ENCODE data around the gene RTL9. TPM values are rescaled to one million over a fixed set of nuclear protein-coding genes. Genes with fewer than 3 reads are reported as not detected.

The RTL9 gene
- total and polyA plus RNA-seq, 2 of the 13 experiments (the other 11 are each of a cell fraction or from before 2014, with no cell fraction given), result 0.01 to 0.02 TPM

DNA sequence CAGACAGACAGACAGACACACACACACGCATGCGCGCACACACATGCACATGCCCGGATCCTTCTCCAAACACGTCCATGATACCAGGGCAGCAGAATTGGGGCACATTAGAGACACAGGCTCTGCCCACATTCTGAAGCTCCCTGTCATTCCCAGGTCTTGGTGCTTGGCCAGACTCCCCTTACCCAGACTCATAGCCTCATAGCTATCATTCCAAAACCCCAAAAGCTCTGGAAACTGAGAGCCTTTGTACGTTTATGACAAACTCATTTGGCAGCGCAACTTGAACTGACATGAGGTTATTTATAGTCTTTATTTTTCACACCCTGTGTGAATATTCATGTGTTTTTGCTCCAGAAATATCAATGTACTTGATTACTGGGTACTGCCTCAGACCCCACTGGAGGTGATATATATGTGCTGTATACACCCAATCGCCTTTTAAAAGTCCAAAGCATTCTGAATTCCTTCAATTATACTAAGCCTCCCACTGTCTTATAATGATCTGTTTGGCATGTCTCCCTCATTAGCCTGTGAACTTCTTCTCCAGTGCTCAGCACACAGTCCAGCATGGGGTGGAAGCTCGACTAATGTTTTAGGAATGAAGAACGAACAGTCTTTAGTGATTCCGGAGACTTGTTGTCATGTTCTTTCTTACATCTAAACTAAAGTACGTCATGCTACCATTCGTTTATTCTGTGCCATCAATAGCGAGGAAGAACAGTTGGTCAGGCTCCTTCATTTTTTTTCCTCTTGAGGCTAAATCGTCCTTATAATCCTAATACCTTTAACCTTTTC is 45.0 kb downstream of the RTL9 start (continued):
- no peak for TF ChIP-seq RORA (CRISPR knock-in tag; IDR thresholded peaks at IDR 0.05)

DNA sequence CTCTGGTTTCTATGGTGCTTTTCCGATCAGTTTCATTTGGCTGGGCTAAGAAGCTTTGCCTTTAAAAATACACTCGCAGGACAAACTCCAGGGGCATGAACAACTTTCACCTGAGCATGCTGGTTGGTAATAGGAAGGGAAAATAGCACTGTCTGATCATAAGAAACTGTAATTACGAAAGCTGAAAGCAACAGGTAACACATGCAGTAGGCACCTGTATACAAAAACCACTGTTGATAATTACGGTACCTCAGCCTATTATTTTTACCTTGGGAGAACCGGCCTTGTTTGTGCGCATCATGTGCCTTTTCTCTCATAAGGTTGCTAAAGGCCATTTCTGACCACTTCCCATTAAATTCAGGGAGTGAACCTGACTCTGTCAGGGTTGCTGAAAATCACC is 45.7 kb downstream of the RTL9 start:
- ChIA-PET POLR2A (no interaction called here), CTCF (ENCODE audit: low intra/inter-chr PET ratio, low total read pairs) (no interaction called here)
- H3K4me2 ChIP-seq (ENCODE audit: low read depth, low read length), result no peak overlapping the region
- no peaks in the 10 kb centered on the region for H3K36me3 ChIP-seq (replicated peaks in 1 of 2; ENCODE audit: control insufficient read depth in 1 of 2, insufficient read depth in 2 of 2, low read length in 2 of 2)
- H3K27ac ChIP-seq (ENCODE audit: extremely low read length, insufficient read depth, low read length), result no peak overlapping the region
- in situ Hi-C loops (cut with HindIII; ENCODE audit: extremely low pct_ligation_motif_present, low pct_unique_long_range_greater_than_20kb), result loop anchor here (5.0 to 25.0 kb wide), 2 partner anchors 247 to 492 kb away; no protein-coding TSS in a partner anchor
- H3K79me2 ChIP-seq (ENCODE audit: insufficient read depth, low read length), result no peaks in the 10 kb centered on the region
- H3K27me3 ChIP-seq (ENCODE audit: control insufficient read depth in 1 of 2, insufficient read depth in 2 of 2, low read length in 2 of 2), result no peaks in the 10 kb centered on the region
- no peak overlapping the region for H3K9ac ChIP-seq (ENCODE audit: insufficient read depth, low read depth, low read length)
- no peak overlapping the region for H2AFZ ChIP-seq (ENCODE audit: low read length)
- H4K20me1 ChIP-seq (ENCODE audit: insufficient read depth, low read length), result no peaks in the 10 kb centered on the region
- no TSS peak for BruUV-seq (replicated peaks)
- no peak overlapping the region for H3K4me3 ChIP-seq (replicated peaks in 1 of 3; ENCODE audit: insufficient read depth in 1 of 3, low read depth in 2 of 3, low read length in 3 of 3)
- no peaks in the 10 kb centered on the region for H3K9me3 ChIP-seq (ENCODE audit: low read length)
- DNase-seq (ENCODE audit: low spot score) (no peak), FAIRE-seq (no peak), ATAC-seq (no peak)
- intact Hi-C loops (cut with micrococcal nuclease; ENCODE audit: unreplicated experiment), result no loop called here
- H3K4me1 ChIP-seq (ENCODE audit: insufficient read depth, low read length), result no peaks in the 10 kb centered on the region
- TF ChIP-seq, protein P1, sequence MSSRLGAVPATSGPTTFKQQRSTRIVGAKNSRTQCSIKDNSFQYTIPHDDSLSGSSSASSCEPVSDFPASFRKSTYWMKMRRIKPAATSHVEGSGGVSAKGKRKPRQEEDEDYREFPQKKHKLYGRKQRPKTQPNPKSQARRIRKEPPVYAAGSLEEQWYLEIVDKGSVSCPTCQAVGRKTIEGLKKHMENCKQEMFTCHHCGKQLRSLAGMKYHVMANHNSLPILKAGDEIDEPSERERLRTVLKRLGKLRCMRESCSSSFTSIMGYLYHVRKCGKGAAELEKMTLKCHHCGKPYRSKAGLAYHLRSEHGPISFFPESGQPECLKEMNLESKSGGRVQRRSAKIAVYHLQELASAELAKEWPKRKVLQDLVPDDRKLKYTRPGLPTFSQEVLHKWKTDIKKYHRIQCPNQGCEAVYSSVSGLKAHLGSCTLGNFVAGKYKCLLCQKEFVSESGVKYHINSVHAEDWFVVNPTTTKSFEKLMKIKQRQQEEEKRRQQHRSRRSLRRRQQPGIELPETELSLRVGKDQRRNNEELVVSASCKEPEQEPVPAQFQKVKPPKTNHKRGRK (CRISPR knock-in tag; IDR thresholded peaks at IDR 0.05), result no peak
- TF ChIP-seq U2AF2 (IDR thresholded peaks at IDR 0.05; ENCODE audit: low read depth, low read length) (no peak), ZNF124 (CRISPR knock-in tag; IDR thresholded peaks at IDR 0.05) (no peak), MTA1 (CRISPR knock-in tag; IDR thresholded peaks at IDR 0.05; ENCODE audit: borderline replicate concordance) (no peak), CBX2 (IDR thresholded peaks at IDR 0.05; ENCODE audit: low read depth, low read length) (no peak), CBX2 (CRISPR knock-in tag; IDR thresholded peaks at IDR 0.05; ENCODE audit: low read depth) (no peak), ZZZ3 (CRISPR knock-in tag; IDR thresholded peaks at IDR 0.05; ENCODE audit: borderline replicate concordance) (no peak)
- TF ChIP-seq, protein P2, sequence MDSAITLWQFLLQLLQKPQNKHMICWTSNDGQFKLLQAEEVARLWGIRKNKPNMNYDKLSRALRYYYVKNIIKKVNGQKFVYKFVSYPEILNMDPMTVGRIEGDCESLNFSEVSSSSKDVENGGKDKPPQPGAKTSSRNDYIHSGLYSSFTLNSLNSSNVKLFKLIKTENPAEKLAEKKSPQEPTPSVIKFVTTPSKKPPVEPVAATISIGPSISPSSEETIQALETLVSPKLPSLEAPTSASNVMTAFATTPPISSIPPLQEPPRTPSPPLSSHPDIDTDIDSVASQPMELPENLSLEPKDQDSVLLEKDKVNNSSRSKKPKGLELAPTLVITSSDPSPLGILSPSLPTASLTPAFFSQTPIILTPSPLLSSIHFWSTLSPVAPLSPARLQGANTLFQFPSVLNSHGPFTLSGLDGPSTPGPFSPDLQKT (CRISPR knock-in tag; IDR thresholded peaks at IDR 0.05; ENCODE audit: borderline replicate concordance), result no peak
- TF ChIP-seq, protein P3, sequence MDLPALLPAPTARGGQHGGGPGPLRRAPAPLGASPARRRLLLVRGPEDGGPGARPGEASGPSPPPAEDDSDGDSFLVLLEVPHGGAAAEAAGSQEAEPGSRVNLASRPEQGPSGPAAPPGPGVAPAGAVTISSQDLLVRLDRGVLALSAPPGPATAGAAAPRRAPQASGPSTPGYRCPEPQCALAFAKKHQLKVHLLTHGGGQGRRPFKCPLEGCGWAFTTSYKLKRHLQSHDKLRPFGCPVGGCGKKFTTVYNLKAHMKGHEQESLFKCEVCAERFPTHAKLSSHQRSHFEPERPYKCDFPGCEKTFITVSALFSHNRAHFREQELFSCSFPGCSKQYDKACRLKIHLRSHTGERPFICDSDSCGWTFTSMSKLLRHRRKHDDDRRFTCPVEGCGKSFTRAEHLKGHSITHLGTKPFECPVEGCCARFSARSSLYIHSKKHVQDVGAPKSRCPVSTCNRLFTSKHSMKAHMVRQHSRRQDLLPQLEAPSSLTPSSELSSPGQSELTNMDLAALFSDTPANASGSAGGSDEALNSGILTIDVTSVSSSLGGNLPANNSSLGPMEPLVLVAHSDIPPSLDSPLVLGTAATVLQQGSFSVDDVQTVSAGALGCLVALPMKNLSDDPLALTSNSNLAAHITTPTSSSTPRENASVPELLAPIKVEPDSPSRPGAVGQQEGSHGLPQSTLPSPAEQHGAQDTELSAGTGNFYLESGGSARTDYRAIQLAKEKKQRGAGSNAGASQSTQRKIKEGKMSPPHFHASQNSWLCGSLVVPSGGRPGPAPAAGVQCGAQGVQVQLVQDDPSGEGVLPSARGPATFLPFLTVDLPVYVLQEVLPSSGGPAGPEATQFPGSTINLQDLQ (CRISPR knock-in tag; IDR thresholded peaks at IDR 0.05), result no peak
- TF ChIP-seq, protein P4, sequence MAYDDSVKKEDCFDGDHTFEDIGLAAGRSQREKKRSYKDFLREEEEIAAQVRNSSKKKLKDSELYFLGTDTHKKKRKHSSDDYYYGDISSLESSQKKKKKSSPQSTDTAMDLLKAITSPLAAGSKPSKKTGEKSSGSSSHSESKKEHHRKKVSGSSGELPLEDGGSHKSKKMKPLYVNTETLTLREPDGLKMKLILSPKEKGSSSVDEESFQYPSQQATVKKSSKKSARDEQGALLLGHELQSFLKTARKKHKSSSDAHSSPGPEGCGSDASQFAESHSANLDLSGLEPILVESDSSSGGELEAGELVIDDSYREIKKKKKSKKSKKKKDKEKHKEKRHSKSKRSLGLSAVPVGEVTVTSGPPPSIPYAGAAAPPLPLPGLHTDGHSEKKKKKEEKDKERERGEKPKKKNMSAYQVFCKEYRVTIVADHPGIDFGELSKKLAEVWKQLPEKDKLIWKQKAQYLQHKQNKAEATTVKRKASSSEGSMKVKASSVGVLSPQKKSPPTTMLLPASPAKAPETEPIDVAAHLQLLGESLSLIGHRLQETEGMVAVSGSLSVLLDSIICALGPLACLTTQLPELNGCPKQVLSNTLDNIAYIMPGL (CRISPR knock-in tag; IDR thresholded peaks at IDR 0.05; ENCODE audit: borderline replicate concordance in 1 of 2, low read depth in 1 of 2), result no peak
- 52% methylated on average over 6 of the region's 6 CpGs for WGBS (ENCODE audit: low lambda C conversion rate)

Measured in HepG2 (cell line).